Naive B cell (primary cell): Measurements from ENCODE around the gene MEI4. TPM values are rescaled to one million over a fixed set of nuclear protein-coding genes. Genes with fewer than 3 reads are reported as not detected.

Experiments
- ATAC-seq, 2 donors: fragments of 150-1000 bp; cut with Tn5 transposase; 2 replicates each; pipeline ENCODE4 v1.10.0; 2021; ENCODE audit warnings: low read depth in 2 of 2, mild to moderate bottlenecking in 2 of 2, moderate library complexity in 2 of 2
- DNase-seq: peaks from one replicate; pipeline ENCODE4 v3.0.0; 2022
- H3K27ac Mint-ChIP-seq, 6 donors: one replicate each; pipeline ENCODE4 v1.8.0; 2020 to 2022; ENCODE audit warnings: mild to moderate bottlenecking in 6 of 6, mixed read lengths in 6 of 6, moderate library complexity in 5 of 6, inconsistent platforms in 2 of 6
- H3K27me3 Mint-ChIP-seq, 3 donors: one replicate each; pipeline ENCODE4 v1.8.0; 2021 to 2022; ENCODE audit warnings: mixed read lengths in 3 of 3, mild to moderate bottlenecking in 1 of 3
- H3K36me3 Mint-ChIP-seq, 2 donors: one replicate each; pipeline ENCODE4 v1.8.0; 2020 to 2022; ENCODE audit warnings: mixed read lengths in 2 of 2, inconsistent platforms in 1 of 2, mild to moderate bottlenecking in 1 of 2
- H3K4me1 Mint-ChIP-seq, 3 donors: one replicate each; pipeline ENCODE4 v1.8.0; 2020 to 2022; ENCODE audit warnings: mixed read lengths in 3 of 3, inconsistent platforms in 1 of 3, mild to moderate bottlenecking in 1 of 3, moderate library complexity in 1 of 3
- H3K4me3 Mint-ChIP-seq, 8 donors: one replicate each; pipeline ENCODE4 v1.8.0; 2020 to 2022; ENCODE audit warnings: mild to moderate bottlenecking in 8 of 8, mixed read lengths in 8 of 8, moderate library complexity in 8 of 8, inconsistent platforms in 2 of 8
- H3K9me3 Mint-ChIP-seq, 7 donors: one replicate each; pipeline ENCODE4 v1.8.0; 2020 to 2022; ENCODE audit warnings: mixed read lengths in 7 of 7, mild to moderate bottlenecking in 5 of 7, inconsistent platforms in 2 of 7, moderate library complexity in 1 of 7
- polyA plus RNA-seq, 6 donors: library from polyadenylated mRNA; unstranded; fragments of 300-500 nt; fragmentation: Illumina TruSeq; gene quantifications; one replicate each; pipeline ENCODE4 v1.2.3, GENCODE V29; 2021; ENCODE audit warnings: low read depth in 6 of 6

The MEI4 gene
- polyA plus RNA-seq, 6 donors from 2014 or later = 0.14 TPM; not detected in 5

DNA sequence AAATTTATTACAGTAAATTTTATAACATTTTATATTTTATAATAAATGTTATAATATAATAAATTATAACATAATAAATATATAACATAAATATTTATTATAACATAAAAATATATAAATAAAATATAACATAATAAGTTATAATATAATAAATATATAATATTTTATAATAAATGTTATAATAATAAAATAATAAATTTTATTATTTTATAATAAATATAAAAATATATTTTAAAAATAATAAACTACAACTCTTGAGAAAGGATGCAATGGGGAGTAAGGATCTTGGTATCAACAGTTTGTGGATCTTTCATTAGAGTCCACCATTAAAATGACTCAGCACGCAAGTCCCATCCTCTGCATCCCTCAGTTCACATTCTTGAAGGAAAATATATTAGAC is 312.6 kb downstream of the MEI4 start:
- no peak overlapping the region for H3K27ac Mint-ChIP-seq
- DNase-seq (no peak), ATAC-seq (no peak)
- H3K4me1 Mint-ChIP-seq = no peaks in the 10 kb centered on the region
- peaks cover 8 to 27% (median 17%) of the 10 kb centered on the region in 7 donors for H3K9me3 Mint-ChIP-seq
- no peaks in the 10 kb centered on the region for H3K36me3 Mint-ChIP-seq
- no peaks in the 10 kb centered on the region for H3K27me3 Mint-ChIP-seq
- H3K4me3 Mint-ChIP-seq = no peak overlapping the region

DNA sequence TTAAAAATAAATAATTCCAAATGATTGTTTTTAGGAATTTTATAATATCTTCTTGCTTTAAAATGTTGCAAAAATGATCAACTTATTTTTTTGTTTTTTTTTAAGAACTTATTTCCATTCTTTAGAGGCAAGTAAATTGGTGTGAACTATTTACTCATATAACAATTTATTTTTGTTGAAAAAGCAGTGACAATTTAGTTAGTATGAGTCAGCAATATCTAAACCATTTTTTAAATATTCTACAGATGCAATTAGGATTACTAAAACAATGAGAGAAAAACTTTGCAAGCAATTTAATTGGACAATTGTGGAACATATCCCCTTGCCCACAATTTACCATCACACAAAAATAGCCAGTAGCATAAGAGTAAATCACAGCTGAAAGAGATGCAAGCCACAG is 319.5 kb downstream of the MEI4 start:
- no peaks in the 10 kb centered on the region for H3K27me3 Mint-ChIP-seq
- no peak for ATAC-seq
- H3K27ac Mint-ChIP-seq = no peak overlapping the region
- DNase-seq = no peak
- peaks cover 0 to 12% (median 8%) of the 10 kb centered on the region in 7 donors for H3K9me3 Mint-ChIP-seq
- no peaks in the 10 kb centered on the region for H3K36me3 Mint-ChIP-seq
- no peaks in the 10 kb centered on the region for H3K4me1 Mint-ChIP-seq
- no peak overlapping the region for H3K4me3 Mint-ChIP-seq

Other genes with a start within 250 kb of the MEI4 start
- gene HTR1B, start 189.5 kb upstream of the MEI4 start, polyA plus RNA-seq = not detected